Pancreas (tissue), 10 donors: ENCODE results near the gene NFIA. TPM values are rescaled to one million over a fixed set of nuclear protein-coding genes. Genes with fewer than 3 reads are reported as not detected.
A peak's percentile ranks its signal among the peaks of the same experiment; 100 is the strongest.

Source experiments
- ATAC-seq, 4 donors: fragments of 200-7000 bp; cut with Tn5 transposase; one replicate each; pipeline versions ENCODE4 v1.8.0 to v1.9.1; 2020; ENCODE audit warnings: mild to moderate bottlenecking in 4 of 4, moderate library complexity in 4 of 4
- DNase-seq, 6 donors: peaks; one replicate each; pipeline ENCODE4 v3.0.0-alpha.2; 2020
- FAIRE-seq: peaks from 2 replicates; lab custom pipeline; 2012; peaks lifted over from hg19 to GRCh38; lab: Jason Lieb, UNC
- H3K27ac ChIP-seq, 4 donors: fragments of 200-600 bp; sonication (generic); 1 replicate in 3 of 4; 2 replicates in 1 of 4; pipeline versions ENCODE4 v1.5.0 to v1.8.0; 2020
- H3K27me3 ChIP-seq, 4 donors: fragments of 200-600 bp; one replicate each; pipeline ENCODE4 v1.8.0; 2021
- H3K36me3 ChIP-seq, 3 donors: fragments of 200-600 bp; sonication (generic) in 1 of 3; one replicate each; pipeline versions ENCODE4 v1.5.0 to v1.8.0; 2020 to 2021
- H3K4me1 ChIP-seq, 3 donors: fragments of 200-600 bp; one replicate each; pipeline ENCODE4 v1.8.0; 2021
- H3K4me3 ChIP-seq, 4 donors: fragments of 200-600 bp; sonication (generic) in 2 of 4; one replicate each; pipeline versions ENCODE4 v1.5.0 to v1.8.0; 2020 to 2021
- H3K9me3 ChIP-seq, 4 donors: fragments of 200-600 bp; one replicate each; pipeline ENCODE4 v1.8.0; 2021
- CTCF ChIP-seq, 4 donors: fragments of 200-600 bp; sonication (generic) in 3 of 4; IDR thresholded peaks; one replicate each; pipeline versions ENCODE4 v1.5.0 to v1.8.0; 2021; ENCODE audit warnings: antibody characterized with exemption in 4 of 4
- WGBS, 2 donors: extraction: QIAGEN DNeasy Blood & Tissue Kit; methylation state at CpG; one replicate each; pipeline ENCODE4 v1.1.7; 2013; 5-methylcytosine and 5-hydroxymethylcytosine counted together
- intact Hi-C, 3 donors: fragments of 100-400 bp; cut with DNase I; formaldehyde crosslinking; loops; one replicate each; pipeline versions ENCODE4 v1.11.1 to v1.14.2; 2022
- polyA plus RNA-seq, 2 donors: library from polyadenylated mRNA; stranded (reverse); fragments of 200-250 nt; gene quantifications; one replicate each; pipeline ENCODE4 v1.2.3, GENCODE V29; 2013
- total RNA-seq, 6 donors: library from RNA; stranded (reverse); fragmentation: NEBNext Ultra II Directional in 4 of 6; extraction: Animal tissue kit (Norgen Biotek cat#: 25700) in 4 of 6; gene quantifications; one replicate each; pipeline versions ENCODE4 v1.2.1 to v1.2.4, GENCODE V29; 2021 to 2023
- donor health status: healthy with polysubstance abuse.
- donor health status: DM: no; HTN: no; CAD: no; lungs with moderate emphysema.
- donor health status: DM: no; HTN: no; CAD: no.
- donor health status: control.
- donor health status: control.
- donor health status: Bipolar disorder and iron deficiency.
- donor health status: DM: yes; HTN: yes; CAD: no.
- donor health status: DM: no; HTN: no; CAD: no.
- donor health status: DM: no; HTN: no; CAD: no.
- donor health status: DM: yes; HTN: yes; CAD: no.

NFIA gene
- total and polyA plus RNA-seq, 8 donors = 4.9 to 48.1 (median 30.2) TPM

GRCh38 chr1:61399199-61399598 is 316.8 kb downstream of the NFIA start:
- no peak for TF ChIP-seq CTCF (IDR thresholded peaks at IDR 0.05)
- H3K4me1 ChIP-seq = peaks cover 0 to 18% (median 1%) of the 10 kb centered on the region in 3 donors
- WGBS, 2 donors = 53 to 56% methylated on average over 3 of the region's 3 CpGs
- H3K4me3 ChIP-seq = no peak overlapping the region
- FAIRE-seq = peak; percentile 68
- no peaks in the 10 kb centered on the region for H3K9me3 ChIP-seq
- no peak for ATAC-seq
- H3K27ac ChIP-seq = no peak overlapping the region
- H3K27me3 ChIP-seq = no peaks in the 10 kb centered on the region
- H3K36me3 ChIP-seq = no peaks in the 10 kb centered on the region
- intact Hi-C loops = no loop called here
- DNase-seq = no peak

DNA sequence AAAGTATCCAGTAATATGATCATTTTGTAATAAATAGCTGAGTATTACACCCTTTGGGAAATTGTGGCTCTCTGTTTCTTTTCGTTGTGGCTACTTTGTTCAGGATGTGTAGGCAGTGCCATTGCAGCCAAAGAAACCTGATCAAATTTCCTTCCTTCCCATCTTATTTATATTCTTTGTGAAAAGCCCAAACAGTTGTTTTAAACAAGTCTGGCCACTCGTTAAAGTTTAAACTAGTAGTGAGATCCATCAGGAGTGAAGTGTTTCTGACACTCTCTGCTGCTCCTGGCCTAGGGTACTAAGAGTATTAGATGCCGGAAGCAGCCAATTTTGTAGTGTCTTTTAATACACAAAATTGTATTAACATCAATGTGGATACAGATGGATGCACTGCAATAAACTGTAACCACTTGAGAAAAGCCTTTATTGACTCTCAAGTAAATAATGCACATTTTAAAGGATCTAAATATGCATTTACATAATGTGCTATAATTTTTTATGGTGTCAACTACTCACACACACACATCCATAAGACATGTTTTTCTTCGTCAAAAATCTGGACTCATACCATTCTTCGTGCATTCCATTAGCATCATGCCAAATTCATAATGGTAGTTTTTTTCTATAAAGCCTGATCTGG is 317.9 kb downstream of the NFIA start:
- WGBS, 2 donors = 53 to 63% methylated on average over 5 of the region's 5 CpGs

DNA sequence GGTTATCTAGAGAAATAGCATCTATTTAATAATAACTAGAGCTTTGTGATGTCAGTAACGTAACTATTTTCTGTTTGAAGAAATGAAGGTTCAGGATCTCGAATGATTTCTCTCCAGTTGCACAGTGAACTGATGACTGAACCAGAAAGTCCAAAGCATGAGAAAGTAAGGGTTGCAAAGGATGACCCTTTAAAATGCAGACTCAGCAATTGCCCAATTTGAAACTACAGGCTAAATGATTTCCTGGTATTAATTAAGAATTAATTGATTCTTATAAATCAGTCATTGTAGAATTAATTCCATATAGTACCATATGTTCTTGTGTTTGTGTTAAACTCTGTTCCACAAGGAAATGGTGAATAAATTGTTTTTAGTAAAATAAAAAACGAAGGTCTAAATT is 318.6 kb downstream of the NFIA start:
- intact Hi-C loops = no loop called here
- peaks cover 0 to 22% (median 4%) of the 10 kb centered on the region in 3 donors for H3K4me1 ChIP-seq
- FAIRE-seq = no peak

More for the DNA sequence above, 317.9 kb downstream of the NFIA start:
- DNase-seq (no peak), ATAC-seq (peak in 1 of 4 donors; percentile 33), FAIRE-seq (no peak)
- Histone ChIP-seq H3K27me3 (no peaks in the 10 kb centered on the region), H3K4me1 (peaks cover 0 to 22% (median 4%) of the 10 kb centered on the region in 3 donors), H3K9me3 (no peaks in the 10 kb centered on the region), H3K27ac (peak overlapping the region in 1 of 4 donors; percentile 25), H3K36me3 (no peaks in the 10 kb centered on the region), H3K4me3 (no peak overlapping the region)
- TF ChIP-seq CTCF (IDR thresholded peaks at IDR 0.05) = no peak
- intact Hi-C loops = no loop called here

GRCh38 chr1:61403679-61404596 is 321.6 kb downstream of the NFIA start:
- TF ChIP-seq CTCF (IDR thresholded peaks at IDR 0.05) = no peak
- Histone ChIP-seq H3K9me3 (no peaks in the 10 kb centered on the region), H3K36me3 (peaks cover 0 to 20% (median 8%) of the 10 kb centered on the region in 3 donors), H3K4me1 (peaks cover 0 to 22% (median 4%) of the 10 kb centered on the region in 3 donors), H3K27ac (peak overlapping the region in 3 of 4 donors; percentile 29 to 64 (median 63)), H3K27me3 (no peaks in the 10 kb centered on the region), H3K4me3 (no peak overlapping the region)
- ATAC-seq (peak; percentile 50 to 88 (median 82)), FAIRE-seq (peak; percentile 34), DNase-seq (no peak)
- 37 to 42% methylated on average over 12 of the region's 12 CpGs for WGBS, 2 donors
- intact Hi-C loops = no loop called here

More for the DNA sequence above, 318.6 kb downstream of the NFIA start:
- Histone ChIP-seq H3K36me3 (no peaks in the 10 kb centered on the region), H3K9me3 (no peaks in the 10 kb centered on the region), H3K27me3 (no peaks in the 10 kb centered on the region), H3K4me3 (no peak overlapping the region), H3K27ac (no peak overlapping the region)
- no peak for TF ChIP-seq CTCF (IDR thresholded peaks at IDR 0.05)
- ATAC-seq = no peak
- 92 to 93% methylated on average over 3 of the region's 3 CpGs for WGBS, 2 donors
- DNase-seq = no peak
